Panc1 (cell line): ENCODE measurements around the gene SEMA5B. TPM values are rescaled to one million over a fixed set of nuclear protein-coding genes. Genes with fewer than 3 reads are reported as not detected.

Experiments used
- ATAC-seq: fragments of 200-7000 bp; cut with Tn5 transposase; 2 replicates; pipeline ENCODE4 v1.9.1; 2020; ENCODE audit warnings: mild to moderate bottlenecking, moderate library complexity
- BruUV-seq: library from RNA; stranded (reverse); fragments of 400-500 nt; replicated peaks from 2 replicates; lab custom pipeline; 2021; lab: Mats Ljungman, UMichigan
- CTCF ChIA-PET: fragments of 300-600 bp; sonication (Branson Sonifier 250); formaldehyde crosslinking; loops from one replicate; lab custom pipeline; 2022; ENCODE audit warnings: antibody characterized with exemption; lab: Charles Lee
- POLR2A ChIA-PET: fragments of 300-600 bp; sonication (Branson Sonifier 250); formaldehyde crosslinking; loops from one replicate; lab custom pipeline; 2022; ENCODE audit warnings: antibody characterized with exemption; lab: Charles Lee
- DNase-seq: peaks from one replicate; pipeline ENCODE4 v3.0.0-alpha.2; 2010; ENCODE audit warnings: low read depth, low spot score
- H3K27ac ChIP-seq: 2 replicates; pipeline ENCODE4 v1.5.1; 2011; ENCODE audit warnings: mild to moderate bottlenecking, low read length, inconsistent platforms
- H3K27me3 ChIP-seq: fragments of 200-500 bp; sonication (Bioruptor generic); 2 replicates; pipeline ENCODE4 v1.6.0; 2014; ENCODE audit warnings: low read length, inconsistent platforms; ENCODE audit not compliant: control insufficient read depth, insufficient read depth
- H3K36me3 ChIP-seq: fragments of 200-500 bp; sonication (Bioruptor generic); 2 replicates; pipeline ENCODE4 v1.5.1; 2014; ENCODE audit warnings: inconsistent platforms, mild to moderate bottlenecking, low read length, moderate library complexity; ENCODE audit not compliant: control insufficient read depth, insufficient read depth
- H3K4me1 ChIP-seq: 2 replicates; pipeline ENCODE4 v1.5.1; 2011; ENCODE audit warnings: inconsistent platforms, mild to moderate bottlenecking, low read length, moderate library complexity; ENCODE audit not compliant: control insufficient read depth, insufficient read depth
- H3K4me3 ChIP-seq, 2 experiments: 2 replicates each; pipeline ENCODE4 v1.5.1; 2011 to 2012; ENCODE audit warnings: low read depth in 2 of 2, low read length in 2 of 2, mild to moderate bottlenecking in 2 of 2, inconsistent platforms in 1 of 2, moderate library complexity in 1 of 2
- H3K9me3 ChIP-seq: fragments of 200-500 bp; sonication (Bioruptor generic); 2 replicates; pipeline ENCODE4 v1.5.1; 2014; ENCODE audit warnings: low read depth, mild to moderate bottlenecking, inconsistent platforms, low read length, moderate library complexity; ENCODE audit not compliant: control insufficient read depth, insufficient read depth
- CTCF ChIP-seq: fragments of 450-650 bp; IDR thresholded peaks from 2 replicates; pipeline ENCODE4 v1.5.1; 2017; ENCODE audit warnings: mild to moderate bottlenecking
- POLR2AphosphoS5 ChIP-seq: IDR thresholded peaks from 2 replicates; pipeline ENCODE4 v1.6.1; 2012; ENCODE audit warnings: mild to moderate bottlenecking, low read depth, low read length, moderate library complexity
- REST ChIP-seq, 2 experiments: IDR thresholded peaks; 2 replicates each; pipeline ENCODE4 v1.6.1; 2011 to 2012; ENCODE audit warnings: low read depth in 2 of 2, control low read depth in 1 of 2, low read length in 1 of 2, mild to moderate bottlenecking in 1 of 2, moderate library complexity in 1 of 2; ENCODE audit not compliant: insufficient read depth in 1 of 2
- SIN3A ChIP-seq: IDR thresholded peaks from 2 replicates; pipeline ENCODE4 v1.6.1; 2012; ENCODE audit warnings: low read depth, mild to moderate bottlenecking, low read length, moderate library complexity, borderline replicate concordance; ENCODE audit not compliant: insufficient read depth
- in situ Hi-C: cut with HindIII; loops from 2 replicates; pipeline ENCODE4 v1.10.0; 2016; ENCODE audit warnings: low sequenced_read_pairs, low pct_unique_long_range_greater_than_20kb
- intact Hi-C: fragments of 100-400 bp; cut with micrococcal nuclease; formaldehyde crosslinking; loops from one replicate; pipeline ENCODE4 v1.10.0; 2022; ENCODE audit not compliant: unreplicated experiment
- total RNA-seq: library from RNA; stranded (reverse); gene quantifications from one replicate; pipeline ENCODE4 v1.2.1, GENCODE V29; 2021; ENCODE audit not compliant: unreplicated experiment

The SEMA5B gene
- total RNA-seq, 1 experiment from 2014 or later: 1.2 TPM

GRCh38 chr3:122998206-122998605 is 29.4 kb downstream of the SEMA5B start:
- ChIA-PET CTCF (interaction anchor here (0.6 kb wide), 1 partner anchor 271 kb away, joined by 3 read pairs; no protein-coding TSS in a partner anchor), POLR2A (interaction anchor here (0.6 to 0.7 kb wide), 2 partner anchors 10 to 50 kb away, joined by 3 to 10 read pairs; no protein-coding TSS in a partner anchor)
- BruUV-seq: no TSS peak
- no peak overlapping the region for H3K27ac ChIP-seq
- H3K36me3 ChIP-seq: no peaks in the 10 kb centered on the region
- in situ Hi-C loops (no loop called here), intact Hi-C loops (no loop called here)
- no peak for DNase-seq
- no peaks in the 10 kb centered on the region for H3K4me1 ChIP-seq
- no peak overlapping the region for H3K4me3 ChIP-seq
- H3K9me3 ChIP-seq: no peaks in the 10 kb centered on the region
- H3K27me3 ChIP-seq: peaks cover 11% of the 10 kb centered on the region
- no peak for TF ChIP-seq CTCF
- no peak for TF ChIP-seq POLR2AphosphoS5
- no peak for TF ChIP-seq SIN3A
- ATAC-seq: no peak

- ATAC-seq (no peak), DNase-seq (no peak)
- CTCF ChIA-PET: no interaction called here
- POLR2A ChIA-PET: interaction anchor here (0.5 kb wide), 1 partner anchor 202 kb away, joined by 4 read pairs; the partner anchor contains the start of gene HSPBAP1
- Histone ChIP-seq H3K9me3 (no peaks in the 10 kb centered on the region), H3K27me3 (peaks cover 11% of the 10 kb centered on the region), H3K4me3 (no peak overlapping the region), H3K36me3 (no peaks in the 10 kb centered on the region), H3K27ac (no peak overlapping the region), H3K4me1 (peaks cover 7% of the 10 kb centered on the region)
- intact Hi-C loops: no loop called here
- no peak for TF ChIP-seq POLR2AphosphoS5
- no peak for TF ChIP-seq SIN3A
- TF ChIP-seq REST (IDR thresholded peaks at IDR 0.05; ENCODE audit: insufficient read depth in 1 of 2, low read depth in 2 of 2, low read length in 1 of 2): no peak
- no peak for TF ChIP-seq CTCF
- BruUV-seq: no TSS peak
- in situ Hi-C loops: no loop called here
These were observed 31.5 kb downstream of the SEMA5B start for GRCh38 chr3:122996038-122996580.
